RPMI8226 (cell line): ENCODE results near the gene FAM204A.
A peak's percentile ranks its signal among the peaks of the same experiment; 100 is the strongest.

ENCODE experiments used
- DNase-seq: peaks from one replicate; pipeline ENCODE4 v3.0.0-alpha.2; 2015

Gene FAM204A

DNA sequence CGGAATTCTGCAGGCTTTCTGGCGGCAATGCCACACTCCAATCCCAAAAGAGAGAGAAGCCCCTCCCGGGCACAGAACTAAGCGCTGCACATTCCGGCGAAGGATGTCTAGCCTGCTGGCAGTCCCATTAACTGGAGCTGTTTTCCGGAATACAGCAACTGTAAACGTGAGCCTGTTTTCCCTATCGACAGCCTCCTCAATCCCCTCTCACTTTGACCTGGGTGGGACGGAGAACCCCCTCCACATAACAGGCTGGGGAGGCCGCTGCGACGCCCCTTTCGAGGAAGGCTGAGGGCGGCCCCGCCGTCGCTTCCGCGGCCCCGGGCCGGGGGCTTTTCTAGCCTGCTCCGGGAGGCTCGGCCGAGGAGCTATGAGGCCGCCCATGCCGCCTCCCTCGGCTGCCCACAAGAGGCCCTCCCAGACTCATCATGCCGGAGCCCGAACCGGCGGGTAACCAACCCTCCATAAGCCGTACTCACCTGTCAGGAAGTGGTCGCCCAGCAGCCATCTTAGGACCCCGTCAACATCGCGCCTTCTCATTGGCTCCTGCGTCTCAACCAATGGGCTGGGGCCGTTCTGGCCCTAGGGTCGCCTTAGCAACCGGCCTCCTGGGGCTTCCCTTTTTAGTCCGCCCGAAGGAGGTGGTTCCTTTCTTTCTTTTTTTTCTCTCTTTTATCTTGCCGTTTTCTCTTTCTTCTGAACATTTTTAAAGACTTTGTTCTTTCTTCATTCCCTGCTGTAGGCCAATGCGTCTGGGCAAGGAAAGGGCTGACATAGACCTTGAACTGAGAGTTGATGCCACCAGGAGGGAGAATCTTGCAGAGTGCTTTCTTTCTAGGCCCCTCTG is at the start of gene FAM204A:
FAM204A (minus strand) TSS at position 534 of the 847 bp plus-strand sequence. CDS start 5,909 bp downstream, outside the sequence.
- DNase-seq: peak; percentile 91

DNA sequence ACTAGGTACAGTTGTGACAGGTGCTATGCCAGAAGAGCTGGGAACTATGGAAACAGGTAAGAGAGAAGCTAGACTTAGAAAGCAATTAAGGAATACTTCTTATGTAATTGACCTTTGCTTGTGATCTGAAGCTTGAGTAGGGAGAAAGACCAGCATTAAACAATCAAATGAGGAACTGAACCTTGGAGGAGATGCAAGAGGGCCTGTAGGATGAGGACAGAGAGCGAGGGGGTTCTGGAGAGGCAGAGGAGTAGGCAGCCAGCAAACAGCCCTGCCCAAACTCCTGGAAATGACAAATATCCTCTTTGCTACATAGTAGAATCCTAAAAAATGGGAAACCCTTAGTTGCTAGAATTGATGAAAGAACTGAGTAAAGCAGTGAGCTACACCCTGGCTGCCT is 41.6 kb upstream of the FAM204A start:
- DNase-seq: no peak

DNA sequence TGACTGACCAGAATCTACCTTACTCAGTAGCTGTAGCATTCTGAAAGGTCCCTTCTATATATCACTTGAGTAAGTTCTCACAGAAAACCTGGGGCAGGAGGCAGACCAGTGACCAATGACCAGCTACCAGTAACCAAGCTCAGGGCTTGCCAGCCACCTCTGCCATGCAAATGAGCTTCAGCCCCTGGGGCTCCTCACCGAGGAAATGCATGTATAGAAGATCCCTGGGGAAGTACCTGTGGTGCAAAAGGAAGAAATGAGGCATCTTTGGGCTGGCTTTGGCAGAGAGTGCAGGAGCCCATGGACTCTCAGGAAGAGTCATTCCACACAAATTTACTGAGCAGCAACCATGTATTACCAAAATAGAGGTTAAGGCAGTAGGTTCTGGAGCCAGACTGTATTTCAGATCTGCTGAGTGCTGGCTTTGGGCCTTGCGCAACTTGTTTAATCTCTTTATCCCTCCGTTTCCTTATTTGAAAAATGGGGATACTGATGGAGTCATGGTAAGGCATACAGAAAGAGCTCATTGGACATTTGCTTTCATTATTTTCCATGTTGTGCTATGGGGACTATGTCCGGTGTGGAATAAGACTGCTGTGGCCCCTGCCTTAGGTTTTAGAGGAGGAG is 41.1 kb upstream of the FAM204A start:
- DNase-seq: no peak

DNA sequence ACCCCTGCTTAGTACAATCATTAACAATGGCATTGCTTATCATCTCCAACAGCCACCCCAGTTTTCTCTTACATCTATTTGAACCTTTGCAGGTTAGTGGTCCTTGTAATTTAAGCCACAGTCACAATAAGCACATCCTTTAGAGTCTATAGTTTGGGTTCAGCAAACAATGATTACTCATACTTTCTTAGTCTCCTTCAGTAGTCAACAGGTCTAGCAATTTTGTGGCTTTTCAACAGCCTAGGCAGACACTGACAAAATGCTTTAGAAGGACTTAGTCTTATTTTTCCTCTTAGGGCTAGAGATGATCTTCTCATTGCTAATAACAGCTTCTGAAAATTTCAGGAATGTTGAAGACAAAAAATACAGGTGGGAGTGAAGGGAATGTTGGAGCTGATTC is 32.3 kb upstream of the FAM204A start:
- no peak for DNase-seq

DNA sequence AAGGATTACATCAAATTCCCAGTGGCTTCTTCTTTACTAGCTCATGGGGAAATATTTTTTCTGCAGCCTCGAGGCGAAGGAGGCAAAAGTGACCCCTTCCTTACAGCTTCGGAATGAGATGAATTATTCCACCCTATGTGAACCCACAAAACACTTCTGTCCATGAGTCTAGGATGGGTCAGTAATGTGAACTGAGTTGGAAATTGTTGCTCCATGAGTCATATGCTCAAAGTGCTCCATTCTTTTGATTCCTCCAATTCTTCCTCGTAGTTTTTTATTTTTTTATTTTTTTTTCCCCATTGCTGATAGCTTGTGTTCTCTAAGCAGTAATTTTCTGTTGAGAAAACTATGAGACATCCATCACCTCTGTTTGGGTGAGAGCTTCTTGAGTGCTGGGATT is 31.7 kb upstream of the FAM204A start:
- DNase-seq: no peak

DNA sequence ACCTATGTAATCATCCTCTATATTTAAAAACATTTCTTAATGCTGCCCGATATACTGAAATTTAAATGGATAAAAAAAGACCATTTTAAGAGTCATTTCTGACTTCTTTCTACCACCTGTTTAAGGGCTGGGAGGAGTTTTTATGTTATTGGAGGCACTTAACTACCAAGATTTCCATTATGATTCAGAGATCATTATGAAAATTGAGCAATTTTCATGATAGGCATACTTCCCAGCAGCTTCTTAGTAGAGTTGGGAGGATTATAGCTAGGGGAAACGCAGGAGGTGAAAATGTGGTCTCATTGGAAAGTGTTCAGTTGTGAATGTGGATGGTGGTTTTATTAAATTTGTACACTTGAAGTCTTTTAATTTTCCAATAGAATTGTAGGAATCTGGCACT is 28.4 kb upstream of the FAM204A start:
- DNase-seq: no peak

DNA sequence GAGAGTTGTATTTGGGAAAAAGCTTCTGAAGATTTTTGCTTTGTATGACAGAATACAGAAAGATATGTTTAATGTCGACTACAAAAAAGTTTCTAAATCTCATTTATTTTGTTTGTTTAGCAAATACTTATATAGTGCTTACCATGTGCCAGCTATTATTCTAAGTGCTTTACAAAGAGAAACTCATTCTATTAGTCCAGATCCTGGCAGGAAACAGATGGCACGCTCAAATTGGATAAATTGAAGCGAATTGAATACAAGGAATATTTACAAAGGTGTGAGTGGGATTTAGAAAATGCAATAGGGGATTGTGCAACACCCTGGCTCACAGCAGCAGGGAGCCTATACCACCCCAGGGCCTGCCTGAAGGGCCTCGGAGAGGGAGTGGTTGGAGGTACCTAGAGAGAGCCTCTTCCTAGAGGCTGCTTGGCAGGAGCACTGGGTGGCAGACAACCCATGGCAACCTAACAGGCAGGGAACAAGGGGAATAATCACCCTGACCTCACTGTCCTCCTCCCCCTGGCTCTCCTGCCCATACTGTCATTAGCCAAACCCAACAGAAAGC is 27.6 kb upstream of the FAM204A start:
- DNase-seq: no peak

DNA sequence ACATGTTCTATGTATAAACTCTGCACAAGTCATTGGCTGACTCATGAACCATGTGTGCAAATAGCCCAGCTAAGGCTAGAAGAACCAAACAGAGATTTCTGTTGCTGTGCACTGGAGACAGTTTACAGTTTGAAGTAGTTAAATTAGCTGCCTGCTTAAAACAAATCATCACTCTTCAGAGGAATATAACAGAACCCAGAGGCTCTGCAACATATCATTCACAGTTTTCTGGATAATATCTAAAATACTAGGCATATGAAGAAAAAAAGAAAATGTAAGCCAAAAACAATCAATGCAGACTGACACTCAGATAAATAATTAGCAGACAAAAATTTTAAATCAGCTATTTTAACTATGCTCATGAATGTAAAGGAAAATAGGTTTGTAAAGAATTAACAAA is 23.6 kb upstream of the FAM204A start:
- DNase-seq: no peak

DNA sequence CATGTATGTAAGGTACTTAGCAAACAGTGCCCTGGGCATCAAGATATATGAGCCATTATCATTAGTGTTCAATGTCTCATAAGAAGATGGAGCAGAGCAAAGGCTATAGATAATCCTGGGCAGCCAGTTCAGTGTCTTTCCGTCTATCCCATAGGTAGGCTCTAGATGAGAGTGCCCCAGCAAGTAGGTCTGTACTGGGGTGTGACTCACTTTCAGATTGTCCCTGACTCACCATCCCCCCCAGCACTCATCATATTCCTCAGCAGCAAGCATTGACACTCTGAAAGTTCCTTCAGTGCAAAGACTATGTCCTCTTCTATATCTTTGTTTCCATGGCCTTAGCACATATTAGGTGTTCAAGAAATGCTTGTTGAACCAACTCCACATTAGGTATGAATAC is 20.0 kb upstream of the FAM204A start:
- no peak for DNase-seq

DNA sequence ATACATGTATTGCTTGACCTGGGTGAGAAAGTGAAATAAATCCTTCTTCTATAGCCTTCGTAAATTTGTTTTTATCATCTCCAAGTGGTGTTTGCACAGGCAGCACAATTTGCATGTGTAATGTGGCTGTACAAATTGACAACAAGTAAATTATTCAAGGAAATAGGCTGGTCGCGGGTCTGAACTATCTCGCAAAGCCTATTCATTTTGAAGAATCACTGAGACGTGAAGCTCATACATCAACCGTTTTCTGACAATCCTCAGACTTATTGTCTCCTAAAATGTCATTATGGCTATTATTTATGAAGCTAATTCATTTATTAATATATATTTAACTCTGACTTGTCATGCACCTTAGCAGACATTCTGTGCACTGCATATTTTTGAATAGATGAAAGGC is 16.2 kb upstream of the FAM204A start:
- no peak for DNase-seq

DNA sequence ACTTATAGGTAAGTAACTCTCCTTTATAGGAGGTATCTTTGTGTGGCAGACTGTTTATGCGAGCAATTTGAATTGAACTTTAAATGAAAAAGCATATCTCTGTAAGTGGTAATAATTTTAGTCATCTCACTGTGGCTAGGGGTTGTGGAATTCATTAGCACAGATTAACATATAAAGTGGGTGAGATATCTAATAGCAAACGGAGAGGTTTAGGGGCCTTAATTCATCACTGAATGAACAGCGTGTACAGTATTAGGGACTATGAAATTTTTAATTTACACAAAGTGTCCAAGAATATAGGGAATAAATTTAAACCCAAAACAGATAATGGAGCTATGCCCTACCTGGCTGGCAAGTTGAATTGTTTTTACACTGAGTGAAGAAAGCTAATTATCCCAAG is 15.7 kb upstream of the FAM204A start:
- DNase-seq: no peak

DNA sequence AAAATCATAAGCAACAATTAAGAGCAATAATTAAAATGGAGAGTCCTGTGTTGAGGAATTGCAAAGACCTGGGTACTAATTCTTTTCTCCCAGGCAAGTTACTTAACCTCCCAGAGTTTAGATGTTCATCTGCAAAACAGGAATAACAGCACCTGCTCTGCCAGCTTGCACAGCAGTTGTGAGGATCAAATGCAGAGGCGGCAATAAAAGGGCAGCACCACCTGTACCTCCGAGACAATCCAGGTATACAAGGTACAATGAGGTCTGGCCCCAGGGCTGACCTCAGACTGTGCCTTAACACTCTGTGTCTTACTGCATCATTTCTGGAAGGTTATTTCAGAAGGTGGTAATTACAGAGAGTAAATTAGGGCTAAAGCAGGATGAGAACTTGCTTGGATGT is 14.5 kb upstream of the FAM204A start:
- no peak for DNase-seq

DNA sequence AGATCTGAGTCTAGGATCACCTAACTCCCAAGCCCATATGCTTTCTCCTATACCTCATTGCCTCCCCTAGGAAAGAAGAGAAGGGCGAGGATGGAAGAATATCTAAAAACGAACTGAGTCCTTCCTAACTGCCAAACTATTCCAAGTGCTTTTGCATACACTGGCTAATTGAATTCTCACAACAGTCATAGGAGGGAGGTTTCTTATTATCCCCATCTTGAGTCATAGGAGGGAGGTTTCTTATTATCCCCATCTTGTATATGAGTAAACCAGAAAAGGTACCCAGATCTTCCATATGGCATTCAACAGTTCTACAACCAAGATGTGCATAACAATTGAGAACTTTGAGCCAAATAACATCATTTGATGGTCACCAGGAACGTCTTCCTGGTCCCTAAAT is 13.1 kb upstream of the FAM204A start:
- DNase-seq: no peak

DNA sequence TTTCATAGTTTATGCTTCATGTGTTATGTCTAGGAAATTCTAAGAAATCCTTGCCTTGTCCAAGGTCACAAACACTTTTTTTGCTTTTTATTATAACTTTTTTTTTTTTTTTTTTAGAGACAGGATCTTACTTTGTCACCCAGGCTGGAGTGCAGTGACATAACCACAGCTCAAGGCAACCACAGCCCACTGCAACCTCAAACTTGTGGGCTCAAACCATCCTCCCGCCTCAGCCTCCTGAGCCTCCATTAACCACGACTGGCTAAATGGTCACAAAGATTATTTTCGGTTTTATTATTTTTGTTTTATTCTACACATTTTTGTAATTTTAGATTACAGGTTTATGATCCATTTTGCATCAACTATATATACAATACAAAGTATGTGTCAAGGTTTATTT is 7.1 kb upstream of the FAM204A start:
- DNase-seq: no peak

DNA sequence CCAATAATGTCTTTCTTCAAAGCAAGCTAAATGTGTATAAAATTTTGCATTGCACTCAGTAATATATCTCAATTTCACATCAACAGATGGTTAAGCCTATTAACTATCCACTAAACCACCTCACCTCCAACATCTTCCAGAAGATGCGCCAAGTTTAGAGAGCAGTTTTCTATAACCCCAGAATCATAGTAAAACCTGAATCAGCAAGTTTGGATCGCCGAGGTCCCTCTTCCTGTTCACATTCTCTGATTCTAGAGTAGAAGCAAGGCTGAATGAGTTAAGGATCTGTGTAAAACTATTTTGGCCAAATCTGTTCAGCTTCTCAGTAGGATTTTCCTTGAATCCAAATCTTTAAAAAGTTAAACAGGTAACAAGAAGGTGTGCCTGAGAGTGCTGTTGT is 1.4 kb upstream of the FAM204A start:
- peak; percentile 2 for DNase-seq

DNA sequence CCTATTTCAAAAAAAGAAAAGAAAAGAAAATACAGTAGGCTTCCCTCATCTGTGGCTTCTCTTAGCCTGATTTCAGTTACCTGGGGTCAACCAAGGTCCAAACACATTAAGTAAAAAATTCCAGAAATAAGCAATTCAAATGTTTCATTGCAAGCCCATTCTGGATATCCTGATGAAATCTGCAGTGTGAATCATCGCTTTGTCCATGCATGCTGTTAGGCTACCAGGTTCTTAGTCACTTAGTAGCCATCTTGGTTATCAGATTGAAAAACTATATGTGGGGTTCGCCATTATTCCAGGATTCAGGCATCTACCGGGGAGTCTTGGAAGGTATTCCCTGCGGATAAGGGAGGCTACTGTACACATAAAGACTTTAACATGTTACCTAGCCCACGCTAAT is 991 bp upstream of the FAM204A start:
- no peak for DNase-seq

DNA sequence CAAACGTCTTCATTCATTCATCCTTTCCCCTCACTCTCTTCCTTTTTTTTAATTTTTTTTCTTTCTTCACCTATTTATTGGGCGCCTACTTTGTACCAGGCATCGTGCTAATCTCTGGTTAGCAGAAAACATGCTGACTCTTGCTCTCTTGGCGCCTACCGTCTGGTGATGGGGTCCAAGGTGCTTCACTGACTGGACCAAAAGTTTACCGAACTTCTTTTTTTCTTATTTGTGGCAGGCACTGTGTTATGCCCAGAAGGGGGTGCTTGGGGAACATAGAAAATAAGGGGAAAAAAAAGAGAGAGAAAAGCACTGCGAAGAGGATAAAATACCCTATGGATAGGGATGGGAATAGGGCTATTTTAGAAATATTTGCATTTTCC is 505 bp upstream of the FAM204A start:
- peak; percentile 3 for DNase-seq

DNA sequence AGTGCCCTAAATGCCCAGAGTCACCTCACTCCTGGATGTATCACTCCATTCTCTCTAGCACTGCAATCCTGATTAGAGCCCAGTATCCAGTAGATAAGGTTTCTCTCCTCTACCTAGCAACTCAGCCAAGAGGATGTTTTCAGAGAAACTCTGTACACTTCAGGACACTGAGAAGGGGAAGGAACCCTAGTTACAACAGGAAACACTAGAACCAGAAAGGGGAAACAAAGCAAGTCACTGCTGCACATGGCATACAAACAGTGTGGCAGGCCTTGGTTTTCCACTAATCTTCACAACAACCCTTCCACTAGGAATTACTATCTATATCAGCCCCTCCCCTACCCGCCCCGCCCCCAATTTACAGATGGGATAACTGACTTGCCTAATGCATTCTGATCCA is 1.6 kb downstream of the FAM204A start:
- DNase-seq: no peak

DNA sequence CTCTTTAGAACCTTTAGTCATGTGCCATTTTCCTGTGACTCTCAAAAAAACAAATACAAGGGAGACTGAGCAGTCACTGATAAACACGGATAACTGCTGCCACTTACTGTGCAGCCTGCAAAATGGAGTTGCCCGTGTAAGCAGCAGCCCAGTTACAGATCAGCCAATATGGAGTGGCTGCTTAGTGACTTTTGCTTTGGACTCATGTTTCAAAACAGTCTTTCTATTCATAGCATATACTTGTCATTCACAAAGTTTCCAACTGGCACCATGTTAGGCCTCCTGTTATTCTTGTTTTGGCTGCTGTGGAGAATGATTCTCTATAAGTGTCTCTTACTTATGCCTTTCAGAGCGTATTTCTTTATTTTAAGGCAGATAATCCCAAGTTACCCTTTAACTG is 3.0 kb downstream of the FAM204A start:
- no peak for DNase-seq

DNA sequence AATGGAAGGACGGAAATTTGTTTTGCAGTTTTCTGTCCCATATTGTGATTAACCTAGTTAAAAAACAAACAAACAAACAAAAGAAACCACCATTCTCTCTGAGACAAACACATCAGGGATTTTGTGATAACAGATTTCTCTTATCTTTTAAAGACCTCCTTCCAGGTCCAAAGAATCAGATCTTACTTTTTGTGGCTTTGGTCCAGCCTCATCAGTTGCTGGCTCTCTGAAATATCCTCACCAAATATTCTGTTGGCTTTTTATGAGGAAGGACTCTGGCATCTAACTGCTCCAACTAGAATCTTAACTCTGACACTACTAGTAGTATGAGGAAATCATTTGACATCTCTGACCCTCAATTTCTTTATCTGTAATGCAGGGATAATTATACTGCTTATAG is 4.8 kb downstream of the FAM204A start:
- no peak for DNase-seq

DNA sequence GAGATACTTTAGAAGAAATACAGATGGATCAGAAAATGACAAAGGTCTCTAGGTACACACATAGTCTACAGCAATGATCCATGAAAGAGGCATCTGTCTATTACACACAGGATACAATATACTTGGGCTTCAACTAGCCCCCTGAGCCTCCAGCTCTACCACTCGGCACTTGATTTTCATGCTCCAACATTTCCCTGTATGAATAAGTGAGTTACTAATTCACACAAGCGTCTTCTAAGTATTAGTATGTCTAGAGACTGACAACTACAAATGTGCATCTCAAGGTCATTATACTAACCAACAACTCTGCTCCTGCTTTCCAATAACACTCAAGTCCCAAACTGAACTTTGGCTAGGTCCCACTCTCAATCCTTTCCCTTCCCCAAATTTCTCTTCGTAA is 8.3 kb downstream of the FAM204A start:
- no peak for DNase-seq

DNA sequence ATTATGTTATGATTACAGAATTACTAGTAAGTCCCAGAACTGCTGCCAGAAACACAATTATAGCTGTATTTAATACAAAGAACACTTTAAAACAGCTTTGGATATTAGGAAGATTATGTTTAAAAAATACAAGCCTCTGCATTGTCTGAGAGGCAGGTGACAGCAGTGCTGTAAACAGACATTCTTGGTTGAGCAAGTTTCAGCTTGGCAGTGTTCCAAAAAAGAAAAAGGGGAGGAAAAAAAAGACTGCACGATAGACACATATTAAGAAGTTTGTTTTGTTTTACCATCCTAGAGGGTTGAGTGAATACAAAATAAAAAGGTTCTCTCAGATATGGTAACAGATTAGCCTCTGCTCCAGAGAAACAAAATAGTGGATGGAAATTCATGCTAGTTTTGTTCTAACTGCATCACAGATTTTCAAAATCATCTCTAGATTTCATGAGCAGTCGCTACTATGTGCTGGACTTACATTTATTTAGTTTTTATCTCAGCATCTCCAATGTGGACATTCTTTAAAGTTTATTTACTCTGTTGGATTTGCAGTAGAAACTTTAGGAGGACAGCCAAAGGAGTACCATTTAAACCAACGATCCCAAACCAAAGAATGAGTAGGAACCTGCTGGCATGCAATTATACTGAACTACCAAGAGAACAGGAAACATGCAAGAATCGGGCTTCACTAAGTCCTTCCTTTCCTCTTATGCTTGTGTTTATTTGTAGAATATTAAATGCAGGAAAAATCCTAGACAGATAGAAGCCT is 9.0 kb downstream of the FAM204A start:
- peak; percentile 54 for DNase-seq

DNA sequence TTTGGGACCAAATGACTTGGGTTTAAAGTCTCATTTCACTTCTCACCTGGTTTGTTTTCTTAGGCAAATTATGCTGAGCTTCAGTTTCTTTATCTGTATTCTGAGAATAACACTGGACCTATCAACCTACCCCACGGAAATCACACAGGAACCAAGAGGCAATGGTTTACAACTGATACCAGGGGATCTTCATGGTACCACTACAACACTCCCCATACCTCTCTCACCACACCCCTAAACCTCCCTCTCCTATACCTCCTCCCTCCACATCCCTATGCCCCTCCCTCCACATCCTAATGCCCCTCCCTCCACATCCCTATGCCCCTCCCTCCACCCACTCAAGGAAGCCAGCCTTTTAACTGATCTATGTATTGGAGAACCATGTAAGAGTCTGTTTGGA is 9.9 kb downstream of the FAM204A start:
- no peak for DNase-seq
